ENCODE measurements around the gene ZNF425.

GRCh38 chr7:149103424-149103823 is 22.7 kb downstream of the ZNF425 start:
- no peak for TF ChIP-seq CTCF (IDR thresholded peaks at IDR 0.05)
- TF ChIP-seq POLR2A (IDR thresholded peaks at IDR 0.05): no peak
- TF ChIP-seq EP300 (IDR thresholded peaks at IDR 0.05): no peak
